DOHH2 (cell line): ENCODE results near the gene CDK18.

Experiments used
- H3F3A ChIP-seq: fragments of 200-600 bp; sonication (generic), shearing (Covaris generic); 2 replicates; pipeline ENCODE4 v1.6.0; 2016; ENCODE audit warnings: antibody characterized with exemption, mild to moderate bottlenecking; ENCODE audit not compliant: control insufficient read depth, insufficient read depth
- H3K27ac ChIP-seq: fragments of 200-600 bp; sonication (generic); 2 replicates; pipeline ENCODE4 v1.5.1; 2014; ENCODE audit warnings: low read depth, mild to moderate bottlenecking, low read length, moderate library complexity
- H3K27me3 ChIP-seq: fragments of 200-600 bp; sonication (generic); 2 replicates; pipeline ENCODE4 v1.6.1; 2014; ENCODE audit warnings: mild to moderate bottlenecking, low read length, mixed read lengths; ENCODE audit not compliant: control insufficient read depth
- H3K36me3 ChIP-seq: fragments of 200-600 bp; sonication (generic); 2 replicates; pipeline ENCODE4 v1.6.1; 2014; ENCODE audit warnings: mild to moderate bottlenecking, low read length, moderate library complexity, mixed read lengths; ENCODE audit not compliant: control insufficient read depth
- H3K4me1 ChIP-seq: fragments of 200-600 bp; sonication (generic); 2 replicates; pipeline ENCODE4 v1.6.1; 2014; ENCODE audit warnings: mild to moderate bottlenecking, low read length, mixed read lengths; ENCODE audit not compliant: control insufficient read depth
- H3K4me2 ChIP-seq: fragments of 200-600 bp; sonication (generic); 2 replicates; pipeline ENCODE4 v1.6.0; 2014; ENCODE audit warnings: mild to moderate bottlenecking, low read length, moderate library complexity
- H3K4me3 ChIP-seq: fragments of 200-600 bp; sonication (generic); 2 replicates; pipeline ENCODE4 v1.5.1; 2014; ENCODE audit warnings: mild to moderate bottlenecking, low read length, mixed read lengths
- H3K79me2 ChIP-seq: fragments of 200-600 bp; sonication (generic); 2 replicates; pipeline ENCODE4 v1.6.1; 2014; ENCODE audit warnings: mild to moderate bottlenecking, low read length, mixed read lengths; ENCODE audit not compliant: control insufficient read depth
- H3K9me2 ChIP-seq: fragments of 200-600 bp; sonication (generic); replicated peaks from 2 replicates; pipeline ENCODE4 v1.6.1; 2014; ENCODE audit warnings: mild to moderate bottlenecking, low read length, mixed read lengths; ENCODE audit not compliant: control insufficient read depth
- H3K9me3 ChIP-seq: fragments of 200-600 bp; sonication (generic); 2 replicates; pipeline ENCODE4 v1.6.1; 2014; ENCODE audit warnings: antibody characterized with exemption, low read length, mixed read lengths; ENCODE audit not compliant: control insufficient read depth, insufficient read depth
- H4K20me1 ChIP-seq: fragments of 200-600 bp; sonication (generic); 2 replicates; pipeline ENCODE4 v1.6.0; 2014; ENCODE audit warnings: low read depth, mild to moderate bottlenecking, antibody characterized with exemption, low read length, moderate library complexity; ENCODE audit not compliant: control insufficient read depth, insufficient read depth
- CTCF ChIP-seq: fragments of 200-600 bp; sonication (generic); IDR thresholded peaks from one replicate; pipeline ENCODE4 v1.5.1; 2014; ENCODE audit warnings: antibody characterized with exemption, mild to moderate bottlenecking, low read depth, low read length; ENCODE audit not compliant: poor library complexity, severe bottlenecking
- EZH2phosphoT487 ChIP-seq: fragments of 200-600 bp; sonication (generic); IDR thresholded peaks from 2 replicates; pipeline ENCODE4 v1.6.1; 2017; ENCODE audit warnings: borderline replicate concordance, mild to moderate bottlenecking, antibody characterized with exemption, low read length, moderate library complexity, mixed read lengths

The CDK18 gene

GRCh38 chr1:205515781-205516253 is 11.3 kb downstream of the CDK18 start:
- H3K27me3 ChIP-seq: peaks cover 2% of the 10 kb centered on the region; the same call in 1 of the 2 replicates
- no peak overlapping the region for H3K27ac ChIP-seq
- no peaks in the 10 kb centered on the region for H3K79me2 ChIP-seq
- H3K4me2 ChIP-seq: no peak overlapping the region
- no peak overlapping the region for H3K4me3 ChIP-seq
- H3K36me3 ChIP-seq: no peaks in the 10 kb centered on the region
- no peaks in the 10 kb centered on the region; the same call in 1 of the 2 replicates for H4K20me1 ChIP-seq
- no peaks in the 10 kb centered on the region for H3K9me2 ChIP-seq
- no peaks in the 10 kb centered on the region for H3K4me1 ChIP-seq
- TF ChIP-seq EZH2phosphoT487: no peak
- no peak for TF ChIP-seq CTCF
- no peaks in the 10 kb centered on the region for H3K9me3 ChIP-seq
- H3F3A ChIP-seq: no peaks in the 10 kb centered on the region

- Histone ChIP-seq H3F3A (no peaks in the 10 kb centered on the region), H3K9me3 (no peaks in the 10 kb centered on the region), H4K20me1 (no peaks in the 10 kb centered on the region; the same call in 1 of the 2 replicates), H3K27me3 (no peaks in the 10 kb centered on the region; the same call in 1 of the 2 replicates), H3K27ac (no peak overlapping the region), H3K36me3 (no peaks in the 10 kb centered on the region), H3K4me2 (no peak overlapping the region), H3K79me2 (no peaks in the 10 kb centered on the region), H3K9me2 (no peaks in the 10 kb centered on the region), H3K4me3 (no peak overlapping the region), H3K4me1 (no peaks in the 10 kb centered on the region)
- TF ChIP-seq CTCF: no peak
- no peak for TF ChIP-seq EZH2phosphoT487
Observed at GRCh38 chr1:205516362-205516761, 11.9 kb downstream of the CDK18 start.

GRCh38 chr1:205517288-205517687 is 12.8 kb downstream of the CDK18 start:
- H3K4me3 ChIP-seq: no peak overlapping the region
- no peaks in the 10 kb centered on the region for H3F3A ChIP-seq
- H3K9me3 ChIP-seq: no peaks in the 10 kb centered on the region
- no peak overlapping the region for H3K27ac ChIP-seq
- H3K9me2 ChIP-seq: no peaks in the 10 kb centered on the region
- no peaks in the 10 kb centered on the region for H3K4me1 ChIP-seq
- H3K27me3 ChIP-seq: no peaks in the 10 kb centered on the region; the same call in 1 of the 2 replicates
- no peaks in the 10 kb centered on the region for H3K36me3 ChIP-seq
- no peak overlapping the region for H3K4me2 ChIP-seq
- no peaks in the 10 kb centered on the region; the same call in 1 of the 2 replicates for H4K20me1 ChIP-seq
- TF ChIP-seq CTCF: no peak
- no peaks in the 10 kb centered on the region for H3K79me2 ChIP-seq

GRCh38 chr1:205517763-205518162 is 13.3 kb downstream of the CDK18 start:
- Histone ChIP-seq H4K20me1 (no peaks in the 10 kb centered on the region; the same call in 1 of the 2 replicates), H3K9me3 (no peaks in the 10 kb centered on the region)

More at GRCh38 chr1:205517763-205518162, 13.3 kb downstream of the CDK18 start:
- no peaks in the 10 kb centered on the region for H3F3A ChIP-seq
- no peak overlapping the region for H3K4me3 ChIP-seq
- no peak overlapping the region for H3K27ac ChIP-seq
- H3K4me2 ChIP-seq: no peak overlapping the region
- no peak for TF ChIP-seq EZH2phosphoT487
- TF ChIP-seq CTCF: no peak
- H3K36me3 ChIP-seq: no peaks in the 10 kb centered on the region
- no peaks in the 10 kb centered on the region for H3K79me2 ChIP-seq
- H3K27me3 ChIP-seq: no peaks in the 10 kb centered on the region; the same call in 1 of the 2 replicates
- no peaks in the 10 kb centered on the region for H3K9me2 ChIP-seq
- H3K4me1 ChIP-seq: no peaks in the 10 kb centered on the region
